Measurements from ENCODE around the gene SLC14A1. TPM values are rescaled to one million over a fixed set of nuclear protein-coding genes. Genes with fewer than 3 reads are reported as not detected.

The SLC14A1 gene
- total and polyA plus RNA-seq, 2 of the 8 experiments (the other 6 are each of a cell fraction or from before 2014, with no cell fraction given): 0.18 TPM; not detected in 1

DNA sequence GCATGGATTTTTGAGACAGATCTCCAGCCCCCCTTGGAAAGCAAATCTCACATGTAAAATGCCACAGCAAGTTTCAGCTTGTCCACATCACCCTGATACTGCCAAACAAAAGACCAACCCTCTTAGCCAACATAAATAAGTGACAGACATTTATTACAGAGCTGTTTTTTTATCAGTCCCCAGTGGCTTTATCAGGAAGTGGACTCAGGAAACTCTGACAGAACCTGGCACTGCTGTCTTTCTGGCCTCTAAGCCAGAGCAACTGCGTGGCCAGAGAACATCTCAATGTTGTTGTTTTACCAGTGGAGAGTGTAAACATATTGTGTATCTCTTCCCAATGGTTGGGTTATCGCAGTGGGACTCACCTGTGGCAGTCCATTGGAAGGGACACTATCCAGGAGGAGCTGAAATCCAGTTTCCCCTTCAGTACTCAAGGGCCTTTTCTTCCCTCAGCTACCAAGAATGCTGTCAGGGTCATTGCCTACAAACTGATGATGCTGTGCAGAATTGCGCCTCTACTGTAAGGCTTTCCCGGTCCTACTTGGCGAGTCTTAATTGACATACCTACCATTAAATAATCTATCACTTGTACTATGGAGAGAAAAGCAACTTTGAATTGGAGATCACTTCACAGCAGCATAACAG lies 22.0 kb downstream of the SLC14A1 start (continued):
- TF ChIP-seq, protein P1, sequence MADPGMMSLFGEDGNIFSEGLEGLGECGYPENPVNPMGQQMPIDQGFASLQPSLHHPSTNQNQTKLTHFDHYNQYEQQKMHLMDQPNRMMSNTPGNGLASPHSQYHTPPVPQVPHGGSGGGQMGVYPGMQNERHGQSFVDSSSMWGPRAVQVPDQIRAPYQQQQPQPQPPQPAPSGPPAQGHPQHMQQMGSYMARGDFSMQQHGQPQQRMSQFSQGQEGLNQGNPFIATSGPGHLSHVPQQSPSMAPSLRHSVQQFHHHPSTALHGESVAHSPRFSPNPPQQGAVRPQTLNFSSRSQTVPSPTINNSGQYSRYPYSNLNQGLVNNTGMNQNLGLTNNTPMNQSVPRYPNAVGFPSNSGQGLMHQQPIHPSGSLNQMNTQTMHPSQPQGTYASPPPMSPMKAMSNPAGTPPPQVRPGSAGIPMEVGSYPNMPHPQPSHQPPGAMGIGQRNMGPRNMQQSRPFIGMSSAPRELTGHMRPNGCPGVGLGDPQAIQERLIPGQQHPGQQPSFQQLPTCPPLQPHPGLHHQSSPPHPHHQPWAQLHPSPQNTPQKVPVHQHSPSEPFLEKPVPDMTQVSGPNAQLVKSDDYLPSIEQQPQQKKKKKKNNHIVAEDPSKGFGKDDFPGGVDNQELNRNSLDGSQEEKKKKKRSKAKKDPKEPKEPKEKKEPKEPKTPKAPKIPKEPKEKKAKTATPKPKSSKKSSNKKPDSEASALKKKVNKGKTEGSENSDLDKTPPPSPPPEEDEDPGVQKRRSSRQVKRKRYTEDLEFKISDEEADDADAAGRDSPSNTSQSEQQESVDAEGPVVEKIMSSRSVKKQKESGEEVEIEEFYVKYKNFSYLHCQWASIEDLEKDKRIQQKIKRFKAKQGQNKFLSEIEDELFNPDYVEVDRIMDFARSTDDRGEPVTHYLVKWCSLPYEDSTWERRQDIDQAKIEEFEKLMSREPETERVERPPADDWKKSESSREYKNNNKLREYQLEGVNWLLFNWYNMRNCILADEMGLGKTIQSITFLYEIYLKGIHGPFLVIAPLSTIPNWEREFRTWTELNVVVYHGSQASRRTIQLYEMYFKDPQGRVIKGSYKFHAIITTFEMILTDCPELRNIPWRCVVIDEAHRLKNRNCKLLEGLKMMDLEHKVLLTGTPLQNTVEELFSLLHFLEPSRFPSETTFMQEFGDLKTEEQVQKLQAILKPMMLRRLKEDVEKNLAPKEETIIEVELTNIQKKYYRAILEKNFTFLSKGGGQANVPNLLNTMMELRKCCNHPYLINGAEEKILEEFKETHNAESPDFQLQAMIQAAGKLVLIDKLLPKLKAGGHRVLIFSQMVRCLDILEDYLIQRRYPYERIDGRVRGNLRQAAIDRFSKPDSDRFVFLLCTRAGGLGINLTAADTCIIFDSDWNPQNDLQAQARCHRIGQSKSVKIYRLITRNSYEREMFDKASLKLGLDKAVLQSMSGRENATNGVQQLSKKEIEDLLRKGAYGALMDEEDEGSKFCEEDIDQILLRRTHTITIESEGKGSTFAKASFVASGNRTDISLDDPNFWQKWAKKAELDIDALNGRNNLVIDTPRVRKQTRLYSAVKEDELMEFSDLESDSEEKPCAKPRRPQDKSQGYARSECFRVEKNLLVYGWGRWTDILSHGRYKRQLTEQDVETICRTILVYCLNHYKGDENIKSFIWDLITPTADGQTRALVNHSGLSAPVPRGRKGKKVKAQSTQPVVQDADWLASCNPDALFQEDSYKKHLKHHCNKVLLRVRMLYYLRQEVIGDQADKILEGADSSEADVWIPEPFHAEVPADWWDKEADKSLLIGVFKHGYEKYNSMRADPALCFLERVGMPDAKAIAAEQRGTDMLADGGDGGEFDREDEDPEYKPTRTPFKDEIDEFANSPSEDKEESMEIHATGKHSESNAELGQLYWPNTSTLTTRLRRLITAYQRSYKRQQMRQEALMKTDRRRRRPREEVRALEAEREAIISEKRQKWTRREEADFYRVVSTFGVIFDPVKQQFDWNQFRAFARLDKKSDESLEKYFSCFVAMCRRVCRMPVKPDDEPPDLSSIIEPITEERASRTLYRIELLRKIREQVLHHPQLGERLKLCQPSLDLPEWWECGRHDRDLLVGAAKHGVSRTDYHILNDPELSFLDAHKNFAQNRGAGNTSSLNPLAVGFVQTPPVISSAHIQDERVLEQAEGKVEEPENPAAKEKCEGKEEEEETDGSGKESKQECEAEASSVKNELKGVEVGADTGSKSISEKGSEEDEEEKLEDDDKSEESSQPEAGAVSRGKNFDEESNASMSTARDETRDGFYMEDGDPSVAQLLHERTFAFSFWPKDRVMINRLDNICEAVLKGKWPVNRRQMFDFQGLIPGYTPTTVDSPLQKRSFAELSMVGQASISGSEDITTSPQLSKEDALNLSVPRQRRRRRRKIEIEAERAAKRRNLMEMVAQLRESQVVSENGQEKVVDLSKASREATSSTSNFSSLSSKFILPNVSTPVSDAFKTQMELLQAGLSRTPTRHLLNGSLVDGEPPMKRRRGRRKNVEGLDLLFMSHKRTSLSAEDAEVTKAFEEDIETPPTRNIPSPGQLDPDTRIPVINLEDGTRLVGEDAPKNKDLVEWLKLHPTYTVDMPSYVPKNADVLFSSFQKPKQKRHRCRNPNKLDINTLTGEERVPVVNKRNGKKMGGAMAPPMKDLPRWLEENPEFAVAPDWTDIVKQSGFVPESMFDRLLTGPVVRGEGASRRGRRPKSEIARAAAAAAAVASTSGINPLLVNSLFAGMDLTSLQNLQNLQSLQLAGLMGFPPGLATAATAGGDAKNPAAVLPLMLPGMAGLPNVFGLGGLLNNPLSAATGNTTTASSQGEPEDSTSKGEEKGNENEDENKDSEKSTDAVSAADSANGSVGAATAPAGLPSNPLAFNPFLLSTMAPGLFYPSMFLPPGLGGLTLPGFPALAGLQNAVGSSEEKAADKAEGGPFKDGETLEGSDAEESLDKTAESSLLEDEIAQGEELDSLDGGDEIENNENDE (IDR thresholded peaks at IDR 0.05; ENCODE audit: insufficient replicate concordance, low read length): no peak
- TF ChIP-seq JUN (IDR thresholded peaks at IDR 0.05; ENCODE audit: low read depth, low read length) (no peak), TCF12 (IDR thresholded peaks at IDR 0.05; ENCODE audit: low read depth, low read length) (no peak), CTCF (IDR thresholded peaks at IDR 0.05; ENCODE audit: control extremely low read depth in 1 of 3, insufficient read depth in 1 of 3, low read depth in 1 of 3, low read length in 3 of 3) (no peak), BCL11A (IDR thresholded peaks at IDR 0.05; ENCODE audit: low read depth in 2 of 2, low read length in 2 of 2) (no peak), MAFK (IDR thresholded peaks at IDR 0.05; ENCODE audit: low read depth, low read length) (no peak), EP300 (IDR thresholded peaks at IDR 0.05; ENCODE audit: borderline replicate concordance in 1 of 2, low read depth in 2 of 2, low read length in 2 of 2) (no peak), ZNF274 (IDR thresholded peaks at IDR 0.05; ENCODE audit: borderline replicate concordance, extremely low read depth, low read length) (no peak)
